GM19397 (cell line): Measurements from ENCODE around the gene LMNA.

Source experiments
- ATAC-seq: cut with Tn5 transposase; IDR thresholded peaks from one replicate; pipeline ENCODE4 v1.9.1; 2021; ENCODE audit warnings: mild to moderate bottlenecking, moderate library complexity; ENCODE audit not compliant: unreplicated experiment

Gene LMNA

GRCh38 chr1:156136970-156137483, 22.5 kb downstream of the LMNA start:
- no peak for ATAC-seq

- no peak for ATAC-seq
Measured at GRCh38 chr1:156138458-156138867, 24.0 kb downstream of the LMNA start.

GRCh38 chr1:156140879-156141707, 26.6 kb downstream of the LMNA start:
- ATAC-seq, result no peak

- ATAC-seq, result no peak
Measured at GRCh38 chr1:156143765-156144489, 29.4 kb downstream of the LMNA start.

GRCh38 chr1:156144742-156145141, 30.2 kb downstream of the LMNA start:
- ATAC-seq, result no peak

- no peak for ATAC-seq
Measured at GRCh38 chr1:156145650-156146019, 31.1 kb downstream of the LMNA start.

- ATAC-seq, result no peak
Measured at GRCh38 chr1:156146020-156146768, 31.7 kb downstream of the LMNA start.

- no peak for ATAC-seq
Measured at GRCh38 chr1:156146769-156147405, 32.4 kb downstream of the LMNA start.

GRCh38 chr1:156148216-156148615, 33.7 kb downstream of the LMNA start:
- ATAC-seq, result no peak

- peak; percentile 43 for ATAC-seq
Measured at GRCh38 chr1:156149374-156150332, 35.1 kb downstream of the LMNA start.

- no peak for ATAC-seq
Measured at GRCh38 chr1:156150333-156151011, 36.0 kb downstream of the LMNA start.

GRCh38 chr1:156151093-156151688, 36.7 kb downstream of the LMNA start:
- no peak for ATAC-seq

GRCh38 chr1:156152628-156153027, 38.1 kb downstream of the LMNA start:
- no peak for ATAC-seq

- no peak for ATAC-seq
Measured at GRCh38 chr1:156153362-156153761, 38.9 kb downstream of the LMNA start, which contains the start of gene SEMA4A. Gene SEMA4A (plus strand): TSS chr1:156153585. CDS start chr1:156154579, 994 bp downstream.

- peak; percentile 44 for ATAC-seq
Measured at GRCh38 chr1:156154317-156154749, 39.8 kb downstream of the LMNA start.

- no peak for ATAC-seq
Measured at GRCh38 chr1:156155756-156156510, 41.4 kb downstream of the LMNA start.

GRCh38 chr1:156157506-156157905, 43.0 kb downstream of the LMNA start:
- no peak for ATAC-seq

GRCh38 chr1:156157966-156158365, 43.5 kb downstream of the LMNA start:
- no peak for ATAC-seq
